HG03571 (cell line): ENCODE measurements around the gene KIF17.

Experiments
- ATAC-seq: cut with Tn5 transposase; IDR thresholded peaks from one replicate; pipeline ENCODE4 v1.9.1; 2021; ENCODE audit not compliant: unreplicated experiment

The KIF17 gene

DNA sequence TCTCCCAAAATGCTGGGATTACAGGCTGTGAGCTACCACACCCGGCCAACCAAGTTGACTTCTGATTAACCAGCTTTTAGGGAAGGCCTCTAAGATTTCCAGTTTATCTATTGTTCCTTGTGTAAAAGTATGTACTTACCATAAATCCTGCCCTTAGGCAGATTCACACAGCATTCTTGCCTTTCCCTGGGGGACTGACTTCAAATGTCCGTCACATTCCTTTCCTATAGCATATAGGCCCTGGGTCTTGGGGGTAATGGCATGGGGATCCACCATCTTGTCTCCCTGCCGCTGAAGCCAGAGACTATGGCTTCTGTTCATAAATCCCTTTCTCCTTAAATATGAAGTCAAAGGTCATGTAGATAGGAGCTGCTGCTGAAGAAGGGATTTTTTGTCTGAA, 85.4 kb downstream of the KIF17 start:
- no peak for ATAC-seq

DNA sequence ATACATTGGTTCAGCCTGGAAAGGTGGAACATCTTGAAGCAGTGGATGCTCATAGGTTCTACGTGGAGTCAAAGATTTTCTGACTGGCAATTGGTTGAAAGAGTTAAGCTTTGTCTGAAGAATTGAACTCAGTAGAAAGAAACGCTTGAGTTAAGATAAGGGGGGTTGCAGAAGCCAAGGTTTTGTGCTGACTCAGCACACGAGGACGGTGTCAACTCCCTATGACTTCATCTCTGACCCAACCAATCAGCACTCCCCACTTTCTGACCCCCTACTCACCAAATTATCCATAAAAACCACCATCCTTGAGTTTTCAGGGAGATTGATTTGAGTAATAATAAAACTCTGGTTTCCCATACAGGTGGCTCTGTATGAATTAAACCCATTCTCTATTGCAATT, 87.1 kb downstream of the KIF17 start:
- no peak for ATAC-seq

DNA sequence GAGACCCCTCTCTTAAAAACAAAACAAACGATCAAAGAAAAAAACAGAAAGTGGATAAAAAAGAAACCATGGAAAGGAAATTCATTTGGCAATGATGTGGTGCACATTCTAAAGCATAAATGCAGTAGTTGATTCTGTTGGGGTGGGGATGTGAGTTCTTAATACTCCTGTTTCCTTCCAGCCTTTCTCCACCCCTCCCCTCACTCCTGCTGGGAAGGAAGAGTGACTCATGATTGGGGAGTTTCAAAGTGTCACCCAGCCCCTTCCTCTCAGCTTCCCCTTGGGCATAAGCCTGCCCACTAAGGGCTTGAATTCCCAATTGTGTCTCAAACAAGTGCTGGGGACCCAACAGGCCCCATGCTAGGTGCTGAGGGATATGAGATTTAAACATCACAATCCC, 91.3 kb downstream of the KIF17 start:
- no peak for ATAC-seq

DNA sequence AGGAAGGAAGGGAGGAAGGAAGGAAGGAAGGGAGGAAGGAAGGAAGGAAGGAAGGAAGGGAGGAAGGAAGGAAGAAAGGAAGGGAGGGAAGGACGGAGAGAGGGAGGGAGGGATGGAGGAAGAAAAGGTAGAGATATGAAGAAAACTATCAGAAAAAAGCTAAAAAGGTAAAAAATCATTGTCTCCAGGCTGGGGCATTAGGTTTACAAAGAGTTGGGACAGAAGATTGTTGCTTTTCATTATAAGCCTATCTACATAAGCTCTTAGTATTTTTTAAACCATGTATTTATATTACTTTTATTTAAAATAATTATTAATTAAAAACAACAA, 91.7 kb downstream of the KIF17 start:
- no peak for ATAC-seq

DNA sequence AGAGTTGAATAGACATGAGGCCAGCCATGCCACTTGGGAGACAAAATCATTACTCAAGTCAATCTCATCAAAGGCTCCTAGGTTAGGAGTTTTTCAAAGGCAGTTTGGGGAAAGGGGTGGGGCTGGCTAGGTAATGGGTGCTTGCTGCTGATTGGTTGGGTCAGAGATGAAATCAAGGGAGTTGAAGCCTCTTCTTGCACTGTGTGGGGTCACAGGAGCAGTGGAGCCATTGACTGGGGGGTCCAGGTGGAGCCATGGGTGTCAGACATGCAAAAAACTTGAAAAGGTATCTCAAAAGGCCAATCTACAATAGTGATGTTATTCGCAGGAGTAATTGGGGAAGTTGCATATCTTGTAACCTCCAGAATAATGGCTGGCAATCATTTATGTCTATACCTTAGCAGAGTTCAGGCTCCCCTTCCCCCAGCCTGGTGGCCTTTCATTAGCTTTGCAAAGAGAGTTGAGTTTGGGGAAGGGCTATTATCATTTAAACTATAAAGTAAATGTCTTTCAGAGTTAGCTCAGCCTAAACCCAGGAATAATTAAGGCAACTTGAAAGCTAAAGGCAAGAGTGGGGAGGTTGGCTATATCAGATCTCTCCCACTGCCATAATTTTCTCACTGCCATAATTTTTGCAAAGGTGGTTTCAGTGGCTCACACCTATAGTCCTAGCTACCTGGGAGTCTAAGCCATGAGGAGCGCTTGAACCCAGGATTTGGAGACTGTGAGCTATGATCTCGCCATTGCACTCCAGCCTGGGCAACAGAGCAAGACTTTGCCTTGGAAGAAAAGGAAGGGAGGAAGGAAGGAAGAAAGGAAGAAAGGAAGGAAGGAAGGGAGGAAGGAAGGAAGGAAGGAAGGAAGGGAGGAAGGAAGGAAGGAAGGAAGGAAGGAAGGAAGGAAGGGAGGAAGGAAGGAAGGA, 92.4 kb downstream of the KIF17 start:
- no peak for ATAC-seq

DNA sequence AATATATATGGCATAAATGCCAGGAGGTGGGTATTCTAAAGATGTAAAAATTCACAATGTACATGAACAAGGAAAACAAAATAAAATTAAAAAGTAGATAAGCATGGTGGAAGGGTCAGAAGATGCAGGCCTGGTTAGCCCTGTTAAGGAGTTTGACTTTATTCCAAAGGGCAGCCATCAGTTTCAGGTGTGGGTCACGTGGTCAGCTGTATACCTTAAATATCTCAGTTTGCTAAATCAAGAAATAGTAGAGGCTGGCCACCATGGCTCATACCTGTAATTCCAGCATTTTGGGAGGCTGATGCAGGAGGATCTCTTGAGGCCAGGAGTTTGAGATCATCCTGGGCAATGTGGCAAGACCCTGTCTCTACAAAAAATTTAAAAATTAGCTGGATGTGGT, 93.1 kb downstream of the KIF17 start:
- ATAC-seq: no peak

DNA sequence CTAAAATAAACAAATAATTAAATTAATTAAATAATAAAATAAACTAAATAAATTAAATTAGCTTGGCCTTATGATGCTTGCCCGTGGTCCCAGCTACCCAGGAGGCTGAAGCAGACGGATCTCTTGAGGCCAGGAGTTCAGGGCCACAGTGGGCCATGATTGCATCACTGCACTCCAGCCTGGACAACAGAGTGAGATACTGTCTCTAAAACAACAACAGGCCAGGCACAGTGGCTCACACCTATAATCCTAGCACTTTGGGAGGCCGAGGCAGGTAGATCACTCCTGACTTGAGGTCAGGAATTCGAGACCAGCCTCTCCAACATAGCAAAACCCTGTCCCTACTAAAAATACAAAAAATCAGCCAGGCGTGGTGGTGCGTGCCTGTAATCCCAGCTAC, 96.8 kb downstream of the KIF17 start:
- no peak for ATAC-seq

DNA sequence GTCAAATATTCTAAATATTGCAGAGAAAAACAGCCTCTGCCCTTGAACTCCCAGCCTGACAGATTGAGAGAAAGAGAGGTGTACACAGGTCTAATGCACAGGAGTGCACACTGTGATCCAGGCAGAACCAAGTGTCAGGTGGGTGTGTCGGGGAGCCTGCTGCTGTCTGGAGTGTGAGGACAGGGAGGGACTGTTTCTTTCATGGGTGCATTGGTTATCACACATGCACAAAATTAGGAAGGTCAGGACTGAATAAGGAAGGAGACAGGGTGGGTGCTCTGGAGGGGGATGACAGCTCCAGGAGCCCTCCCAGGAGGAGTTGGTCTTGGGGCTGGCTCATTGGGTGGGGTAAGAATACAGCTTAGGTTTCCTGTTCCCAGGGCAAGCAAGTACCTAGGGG, 97.8 kb downstream of the KIF17 start:
- ATAC-seq: no peak

DNA sequence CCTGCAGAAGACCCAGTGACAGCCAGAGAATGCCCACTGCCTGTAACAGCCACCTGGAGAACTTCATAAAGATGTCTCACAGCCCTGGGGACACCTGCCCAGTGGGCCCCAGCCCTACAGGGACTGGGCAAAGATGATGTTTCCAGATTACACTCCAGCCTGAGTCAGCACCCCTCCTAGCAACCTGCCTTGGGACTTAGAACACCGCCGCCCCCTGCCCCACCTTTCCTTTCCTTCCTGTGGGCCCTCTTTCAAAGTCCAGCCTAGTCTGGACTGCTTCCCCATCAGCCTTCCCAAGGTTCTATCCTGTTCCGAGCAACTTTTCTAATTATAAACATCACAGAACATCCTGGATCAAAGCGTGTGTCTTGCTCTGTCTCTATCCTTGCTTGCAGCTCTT, 99.3 kb downstream of the KIF17 start:
- ATAC-seq: no peak

DNA sequence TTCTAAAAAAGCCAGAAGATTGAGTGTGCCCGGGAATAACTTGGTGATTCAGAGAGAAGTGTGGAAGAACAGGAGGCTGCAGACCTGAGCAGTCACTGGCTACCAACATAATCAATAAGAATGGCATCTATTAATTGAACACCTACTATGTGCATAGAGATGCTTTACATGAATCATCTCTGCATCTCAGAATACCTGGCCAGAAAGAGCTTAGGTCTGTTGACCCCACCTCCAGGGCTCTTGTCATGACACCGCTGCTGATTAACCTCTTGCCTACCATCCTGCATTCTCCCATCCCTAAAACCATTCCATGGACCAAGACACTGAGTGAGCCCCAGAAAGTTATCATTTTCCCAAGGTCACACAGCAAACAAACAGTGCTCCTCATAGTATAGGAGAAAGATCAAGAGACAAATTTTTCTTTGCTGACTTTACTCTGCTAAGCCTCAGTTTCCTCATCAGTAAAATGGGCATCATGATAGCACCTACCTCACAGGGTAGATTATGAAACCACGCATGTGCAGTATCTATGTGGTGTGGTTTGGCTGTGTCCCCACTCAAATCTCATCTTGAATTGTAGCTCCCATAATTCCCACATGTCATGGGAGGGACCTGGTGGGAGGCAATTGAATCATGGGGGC, 100.8 kb downstream of the KIF17 start:
- ATAC-seq: no peak

DNA sequence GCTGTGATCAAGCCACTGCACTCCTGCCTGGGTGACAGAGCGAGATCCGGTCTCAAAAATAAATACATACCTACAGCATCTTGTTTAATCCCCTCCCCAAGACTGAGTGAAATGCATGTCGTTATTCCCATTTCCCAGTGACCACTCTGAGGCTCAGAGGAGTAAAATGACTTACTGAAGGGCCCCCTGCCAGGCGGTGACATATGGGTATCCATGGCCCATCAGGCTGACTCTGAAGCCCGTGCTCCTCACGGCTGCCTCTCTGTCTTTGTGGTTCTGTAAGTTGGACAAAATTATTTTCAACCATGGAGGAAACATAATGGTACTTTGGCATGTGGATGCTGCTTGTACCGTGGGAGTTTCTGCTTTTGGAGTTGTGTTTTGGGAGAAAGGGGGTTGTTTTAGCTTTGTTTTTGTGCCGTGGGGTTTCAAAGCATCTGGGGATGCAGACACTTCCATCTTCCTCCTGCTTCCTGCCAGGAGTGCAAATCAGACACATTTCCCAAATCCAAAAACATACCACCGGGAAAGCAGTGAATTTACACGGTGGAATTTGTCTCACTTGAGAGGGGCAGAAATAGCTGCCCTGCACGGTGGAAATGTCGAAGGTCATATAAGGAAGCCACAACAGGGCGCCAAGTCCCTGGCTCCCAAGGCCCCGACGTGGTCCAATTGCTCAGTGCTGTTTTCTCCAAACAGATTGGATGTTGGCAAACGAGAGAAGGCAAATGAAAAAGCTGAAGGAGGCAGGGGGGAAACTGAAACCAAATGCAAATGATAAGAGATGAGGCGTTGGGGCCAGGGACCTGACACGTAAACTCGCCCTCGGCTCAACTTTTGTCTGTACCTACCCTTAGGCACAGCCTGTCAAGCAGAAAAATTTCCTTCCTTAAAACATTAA, 101.6 kb downstream of the KIF17 start:
- ATAC-seq: no peak

DNA sequence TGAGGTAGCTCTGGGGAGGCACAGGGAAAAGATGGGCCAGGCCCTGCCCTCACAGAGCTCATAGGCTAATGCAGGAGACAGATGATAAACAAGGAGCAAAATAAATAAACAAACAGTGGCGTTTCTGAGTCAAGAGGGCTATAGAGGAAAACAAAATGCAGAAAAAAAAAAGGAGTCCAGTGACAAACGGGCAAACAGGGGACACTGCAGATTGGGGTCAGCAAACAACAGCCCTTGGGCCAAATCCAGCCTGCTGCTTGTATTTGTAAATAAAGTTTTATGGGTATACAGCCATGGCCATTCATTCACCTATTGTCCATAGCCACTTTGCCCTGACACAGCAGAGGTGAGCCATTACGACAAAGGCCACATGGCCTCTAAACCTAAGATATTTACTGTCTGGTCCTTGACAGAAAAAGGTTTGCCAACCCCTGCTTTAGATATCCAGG, 103.7 kb downstream of the KIF17 start:
- ATAC-seq: no peak
